ENCODE data around the gene MT2A.

- TF ChIP-seq CTCF (IDR thresholded peaks at IDR 0.05) (no peak), EP300 (IDR thresholded peaks at IDR 0.05) (no peak)
These were observed 49.4 kb downstream of the MT2A start, which contains the start of gene MT1F for GRCh38 chr16:56657555-56658326.
